SU-DHL-6 (cell line): Measurements from ENCODE around the gene ADPRHL1.
"Not testable (repeated sequence)": the region's sequence is repeated elsewhere in the genome, so short reads cannot be mapped to it uniquely, and the experiment has no call there.

ENCODE experiments used
- H2AFZ ChIP-seq: fragments of 200-600 bp; sonication (generic); 2 replicates; pipeline ENCODE4 v1.6.1; 2014; ENCODE audit warnings: low read depth, mild to moderate bottlenecking, moderate library complexity, mixed read lengths, antibody characterized with exemption, low read length; ENCODE audit not compliant: severe bottlenecking
- H3F3A ChIP-seq: fragments of 200-600 bp; shearing (Covaris generic); 2 replicates; pipeline ENCODE4 v1.6.0; 2016; ENCODE audit warnings: antibody characterized with exemption, mild to moderate bottlenecking; ENCODE audit not compliant: insufficient read depth
- H3K27ac ChIP-seq: fragments of 200-600 bp; sonication (generic); 2 replicates; pipeline ENCODE4 v1.5.1; 2016; ENCODE audit warnings: low read depth, mild to moderate bottlenecking, low read length, moderate library complexity, mixed read lengths
- H3K27me3 ChIP-seq: fragments of 200-600 bp; sonication (generic), shearing (Covaris generic); 2 replicates; pipeline ENCODE4 v1.6.0; 2014; ENCODE audit warnings: mild to moderate bottlenecking, low read length
- H3K36me3 ChIP-seq: fragments of 200-600 bp; sonication (generic); 2 replicates; pipeline ENCODE4 v1.6.1; 2014; ENCODE audit warnings: mild to moderate bottlenecking, low read length, mixed read lengths
- H3K4me2 ChIP-seq: fragments of 300-600, 200-600 bp; shearing (Covaris generic), sonication (generic); 2 replicates; pipeline ENCODE4 v1.6.0; 2014; ENCODE audit warnings: low read length, low read depth, mild to moderate bottlenecking; ENCODE audit not compliant: poor library complexity, severe bottlenecking
- H3K4me3 ChIP-seq: fragments of 200-600 bp; sonication (generic); 2 replicates; pipeline ENCODE4 v1.5.1; 2014; ENCODE audit warnings: antibody characterized with exemption, low read length, mild to moderate bottlenecking, mixed read lengths; ENCODE audit not compliant: insufficient read depth, poor library complexity, severe bottlenecking
- H3K79me2 ChIP-seq: fragments of 200-600 bp; sonication (generic); 2 replicates; pipeline ENCODE4 v1.6.1; 2014; ENCODE audit warnings: mild to moderate bottlenecking, low read length, moderate library complexity; ENCODE audit not compliant: insufficient read depth
- H3K9ac ChIP-seq: fragments of 200-600 bp; sonication (generic); 2 replicates; pipeline ENCODE4 v1.7.0; 2014; ENCODE audit warnings: mild to moderate bottlenecking, low read length
- H3K9me2 ChIP-seq: fragments of 200-600 bp; sonication (generic); replicated peaks from 2 replicates; pipeline ENCODE4 v1.6.1; 2014; ENCODE audit warnings: low read length; ENCODE audit not compliant: insufficient read depth
- H3K9me3 ChIP-seq: fragments of 200-600 bp; sonication (generic); 2 replicates; pipeline ENCODE4 v1.6.1; 2014; ENCODE audit warnings: low read length, mixed read lengths; ENCODE audit not compliant: insufficient read depth
- H4K20me1 ChIP-seq: fragments of 200-600 bp; sonication (generic); 2 replicates; pipeline ENCODE4 v1.6.1; 2014; ENCODE audit warnings: low read depth, mild to moderate bottlenecking, antibody characterized with exemption, low read length, moderate library complexity, mixed read lengths
- CTCF ChIP-seq: fragments of 200-600 bp; sonication (generic); IDR thresholded peaks from one replicate; pipeline ENCODE4 v1.5.1; 2017; ENCODE audit warnings: antibody characterized with exemption, mild to moderate bottlenecking, low read length, moderate library complexity; ENCODE audit not compliant: insufficient read depth, poor library complexity, severe bottlenecking
- EZH2phosphoT487 ChIP-seq: fragments of 200-600 bp; sonication (generic), shearing (Covaris generic); conservative IDR thresholded peaks from 2 replicates; pipeline ENCODE4 v1.6.1; 2018; ENCODE audit warnings: mild to moderate bottlenecking, antibody characterized with exemption, low read length, moderate library complexity, mixed read lengths

The ADPRHL1 gene

GRCh38 chr13:113442354-113442984, 10.8 kb downstream of the ADPRHL1 start:
- Histone ChIP-seq H3K27ac (peak overlapping the region; percentile 27; the same call in 1 of the 2 replicates), H3K9ac (no peak overlapping the region), H3F3A (peaks cover 12% of the 10 kb centered on the region), H3K36me3 (0 out of 2 replicates have a peak, but pooled peaks cover 2% of the 10 kb centered on the region), H3K79me2 (peaks cover under 1% of the 10 kb centered on the region; the same call in 1 of the 2 replicates), H3K4me3 (no peak overlapping the region), H3K27me3 (no peaks in the 10 kb centered on the region), H3K9me2 (no peaks in the 10 kb centered on the region), H4K20me1 (no peaks in the 10 kb centered on the region), H3K9me3 (no peaks in the 10 kb centered on the region), H2AFZ (no peak overlapping the region), H3K4me2 (no peak overlapping the region)
- no peak for TF ChIP-seq EZH2phosphoT487
- no peak for TF ChIP-seq CTCF

- TF ChIP-seq EZH2phosphoT487 (no peak), CTCF (no peak)
- H3K9me2 ChIP-seq: no peaks in the 10 kb centered on the region
- no peaks in the 10 kb centered on the region for H3K9me3 ChIP-seq
These were observed 11.6 kb downstream of the ADPRHL1 start for GRCh38 chr13:113441661-113442060.

GRCh38 chr13:113437408-113438010, 15.8 kb downstream of the ADPRHL1 start:
- Histone ChIP-seq H4K20me1 (no peaks in the 10 kb centered on the region), H3K4me2 (no peak overlapping the region), H3K9ac (no peak overlapping the region), H3K27me3 (no peaks in the 10 kb centered on the region), H3F3A (peaks cover 5% of the 10 kb centered on the region; the same call in 1 of the 2 replicates), H3K27ac (no peak overlapping the region), H3K9me3 (no peaks in the 10 kb centered on the region), H2AFZ (no peak overlapping the region), H3K36me3 (no peaks in the 10 kb centered on the region), H3K9me2 (no peaks in the 10 kb centered on the region), H3K4me3 (no peak overlapping the region), H3K79me2 (no peaks in the 10 kb centered on the region)
- no peak for TF ChIP-seq CTCF
- no peak for TF ChIP-seq EZH2phosphoT487

More at GRCh38 chr13:113441661-113442060, 11.6 kb downstream of the ADPRHL1 start:
- Histone ChIP-seq H3K9ac (no peak overlapping the region), H3K79me2 (no peaks in the 10 kb centered on the region), H3K27ac (no peak overlapping the region), H3K4me3 (no peak overlapping the region), H3K36me3 (no peaks in the 10 kb centered on the region), H3F3A (peaks cover 11% of the 10 kb centered on the region), H3K27me3 (no peaks in the 10 kb centered on the region), H4K20me1 (no peaks in the 10 kb centered on the region), H3K4me2 (no peak overlapping the region), H2AFZ (no peak overlapping the region)

- not testable (repeated sequence) for H3K79me2 ChIP-seq, H3F3A ChIP-seq, H3K4me3 ChIP-seq, H3K9me2 ChIP-seq, H3K27ac ChIP-seq, H3K4me2 ChIP-seq, H2AFZ ChIP-seq, H3K9ac ChIP-seq, H4K20me1 ChIP-seq, H3K36me3 ChIP-seq, H3K9me3 ChIP-seq, H3K27me3 ChIP-seq
These were observed 16.4 kb downstream of the ADPRHL1 start for GRCh38 chr13:113436866-113437265.

GRCh38 chr13:113435907-113436306, 17.4 kb downstream of the ADPRHL1 start:
- H3K4me3 ChIP-seq, H3K27me3 ChIP-seq, H4K20me1 ChIP-seq, H3K9me2 ChIP-seq, H3K9ac ChIP-seq, H3K27ac ChIP-seq, H2AFZ ChIP-seq, H3K9me3 ChIP-seq, H3F3A ChIP-seq, H3K36me3 ChIP-seq, H3K4me2 ChIP-seq, H3K79me2 ChIP-seq: not testable (repeated sequence)
